H9 (cell line): ENCODE results near the gene CADM1. TPM values are rescaled to one million over a fixed set of nuclear protein-coding genes. Genes with fewer than 3 reads are reported as not detected.

ENCODE experiments used
- DNase-seq: peaks from one replicate; pipeline ENCODE4 v3.0.0-alpha.2; 2017
- H2AFZ ChIP-seq: one replicate; pipeline ENCODE4 v1.6.1; 2013; ENCODE audit warnings: mild to moderate bottlenecking, low read length, control low read depth, moderate library complexity
- H2AK5ac ChIP-seq: 2 replicates; pipeline ENCODE4 v1.6.1; 2013; ENCODE audit warnings: low read length, control low read depth, mixed read lengths; ENCODE audit not compliant: insufficient read length
- H2BK120ac ChIP-seq: one replicate; pipeline ENCODE4 v1.6.1; 2013; ENCODE audit warnings: low read depth, mild to moderate bottlenecking, low read length, control low read depth, inconsistent platforms; ENCODE audit not compliant: poor library complexity, severe bottlenecking
- H2BK12ac ChIP-seq: 2 replicates; pipeline ENCODE4 v1.6.1; 2013; ENCODE audit warnings: low read length, control low read depth, mixed read lengths, low read depth; ENCODE audit not compliant: insufficient read length
- H2BK15ac ChIP-seq: 2 replicates; pipeline ENCODE4 v1.6.1; 2013; ENCODE audit warnings: low read depth, low read length, control low read depth
- H2BK20ac ChIP-seq: one replicate; pipeline ENCODE4 v1.6.1; 2013; ENCODE audit warnings: low read depth, mild to moderate bottlenecking, low read length, control low read depth, inconsistent platforms; ENCODE audit not compliant: poor library complexity, severe bottlenecking
- H2BK5ac ChIP-seq: 2 replicates; pipeline ENCODE4 v1.6.1; 2013; ENCODE audit warnings: low read length, control low read depth, mixed read lengths; ENCODE audit not compliant: insufficient read length
- H3K14ac ChIP-seq: 2 replicates; pipeline ENCODE4 v1.6.1; 2013; ENCODE audit warnings: low read length, control low read depth; ENCODE audit not compliant: insufficient read depth
- H3K18ac ChIP-seq: 2 replicates; pipeline ENCODE4 v1.6.1; 2013; ENCODE audit warnings: low read depth, mild to moderate bottlenecking, mixed read lengths, low read length, control low read depth; ENCODE audit not compliant: insufficient read length
- H3K23ac ChIP-seq: 2 replicates; pipeline ENCODE4 v1.6.1; 2013; ENCODE audit warnings: low read length, control low read depth, mixed read lengths, low read depth; ENCODE audit not compliant: insufficient read length
- H3K23me2 ChIP-seq: 2 replicates; pipeline ENCODE4 v1.6.1; 2013; ENCODE audit warnings: low read depth, mild to moderate bottlenecking, mixed read lengths, low read length, control low read depth; ENCODE audit not compliant: insufficient read length, poor library complexity, severe bottlenecking
- H3K27ac ChIP-seq: 2 replicates; pipeline ENCODE4 v1.5.1; 2013; ENCODE audit warnings: low read length, control low read depth, mixed read lengths, low read depth; ENCODE audit not compliant: insufficient read length
- H3K27me3 ChIP-seq: 2 replicates; pipeline ENCODE4 v1.6.1; 2013; ENCODE audit warnings: low read length, control low read depth, inconsistent platforms; ENCODE audit not compliant: insufficient read depth
- H3K4ac ChIP-seq: 2 replicates; pipeline ENCODE4 v1.6.1; 2013; ENCODE audit warnings: low read depth, mild to moderate bottlenecking, control low read depth, inconsistent platforms, low read length, moderate library complexity
- H3K4me1 ChIP-seq: 2 replicates; pipeline ENCODE4 v1.6.1; 2013; ENCODE audit warnings: low read length, control low read depth, inconsistent platforms; ENCODE audit not compliant: insufficient read depth
- H3K4me2 ChIP-seq: 2 replicates; pipeline ENCODE4 v1.6.1; 2013; ENCODE audit warnings: low read length, control low read depth, mixed read lengths; ENCODE audit not compliant: insufficient read length, insufficient read depth
- H3K56ac ChIP-seq: 2 replicates; pipeline ENCODE4 v1.6.1; 2013; ENCODE audit warnings: low read depth, mild to moderate bottlenecking, mixed read lengths, low read length, control low read depth; ENCODE audit not compliant: insufficient read length
- H3K79me1 ChIP-seq: 2 replicates; pipeline ENCODE4 v1.6.1; 2013; ENCODE audit warnings: low read depth, mild to moderate bottlenecking, moderate library complexity, low read length, control low read depth, inconsistent platforms; ENCODE audit not compliant: insufficient read depth, poor library complexity, severe bottlenecking
- H3K79me2 ChIP-seq: 2 replicates; pipeline ENCODE4 v1.6.1; 2013; ENCODE audit warnings: low read length, control low read depth, inconsistent platforms; ENCODE audit not compliant: insufficient read depth
- H3K9ac ChIP-seq: 2 replicates; pipeline ENCODE4 v1.6.1; 2013; ENCODE audit warnings: low read length, control low read depth, mixed read lengths; ENCODE audit not compliant: insufficient read length; ENCODE audit errors: extremely low read depth
- H3K9me3 ChIP-seq: one replicate; pipeline ENCODE4 v1.6.1; 2013; ENCODE audit warnings: low read depth, low read length, inconsistent platforms; ENCODE audit not compliant: control insufficient read depth
- H3T11ph ChIP-seq: one replicate; pipeline ENCODE4 v1.6.1; 2013; ENCODE audit warnings: mild to moderate bottlenecking, low read length, control low read depth, inconsistent platforms
- H4K20me1 ChIP-seq: one replicate; pipeline ENCODE4 v1.6.1; 2013; ENCODE audit not compliant: control insufficient read depth, insufficient read length, insufficient read depth
- H4K5ac ChIP-seq: 2 replicates; pipeline ENCODE4 v1.6.1; 2013; ENCODE audit warnings: low read depth, mild to moderate bottlenecking, mixed read lengths, low read length, control low read depth; ENCODE audit not compliant: insufficient read length
- H4K8ac ChIP-seq: replicated peaks from 2 replicates; pipeline ENCODE4 v1.6.1; 2013; ENCODE audit warnings: low read length, control low read depth, mixed read lengths, low read depth; ENCODE audit not compliant: insufficient read length
- H4K91ac ChIP-seq: 2 replicates; pipeline ENCODE4 v1.6.1; 2013; ENCODE audit warnings: low read depth, mild to moderate bottlenecking, moderate library complexity, mixed read lengths, low read length, control low read depth; ENCODE audit not compliant: insufficient read length
- H3K27ac Mint-ChIP-seq, 3 experiments: 2 replicates in 2 of 3; 3 replicates in 1 of 3; pipeline ENCODE4 v1.8.0; 2020 to 2021; ENCODE audit warnings: mixed read lengths in 3 of 3, mild to moderate bottlenecking in 1 of 3, moderate library complexity in 1 of 3
- H3K27me3 Mint-ChIP-seq: 2 replicates; pipeline ENCODE4 v1.8.0; 2021; ENCODE audit warnings: low read depth, mild to moderate bottlenecking, moderate library complexity, mixed read lengths
- H3K36me3 Mint-ChIP-seq, 3 experiments: 2 replicates in 2 of 3; 3 replicates in 1 of 3; pipeline ENCODE4 v1.8.0; 2020 to 2021; ENCODE audit warnings: low read depth in 3 of 3, mixed read lengths in 3 of 3; ENCODE audit not compliant: insufficient read depth in 1 of 3
- H3K4me1 Mint-ChIP-seq, 2 experiments: 2 replicates each; pipeline ENCODE4 v1.8.0; 2020; ENCODE audit warnings: mixed read lengths in 2 of 2
- H3K4me3 Mint-ChIP-seq, 2 experiments: 2 replicates in 1 of 2; 3 replicates in 1 of 2; pipeline ENCODE4 v1.8.0; 2020 to 2021; ENCODE audit warnings: mild to moderate bottlenecking in 2 of 2, mixed read lengths in 2 of 2, moderate library complexity in 1 of 2
- H3K9me3 Mint-ChIP-seq, 2 experiments: 2 replicates in 1 of 2; 3 replicates in 1 of 2; pipeline ENCODE4 v1.8.0; 2020; ENCODE audit warnings: mild to moderate bottlenecking in 2 of 2, mixed read lengths in 2 of 2, moderate library complexity in 1 of 2
- WGBS: extraction: QIAGEN DNeasy Blood & Tissue Kit; methylation state at CpG from one replicate; pipeline ENCODE4 v1.1.7; 2013; ENCODE audit warnings: missing lambda C conversion rate, low lambda C conversion rate, mixed read lengths; ENCODE audit not compliant: insufficient read length; ENCODE audit errors: extremely low coverage; 5-methylcytosine and 5-hydroxymethylcytosine counted together
- total RNA-seq: library from RNA; stranded (reverse); gene quantifications from 2 replicates; pipeline ENCODE4 v1.2.1, GENCODE V29; 2021
- TF ChIP-seq, protein P1 (sequence below): fragments of 200-600 bp; sonication (generic); conservative IDR thresholded peaks from 3 replicates; pipeline ENCODE4 v1.8.0; 2021; ENCODE audit warnings: antibody characterized with exemption, mild to moderate bottlenecking

CADM1 gene
- total RNA-seq, 1 experiment from 2014 or later, result 11.9 TPM

DNA sequence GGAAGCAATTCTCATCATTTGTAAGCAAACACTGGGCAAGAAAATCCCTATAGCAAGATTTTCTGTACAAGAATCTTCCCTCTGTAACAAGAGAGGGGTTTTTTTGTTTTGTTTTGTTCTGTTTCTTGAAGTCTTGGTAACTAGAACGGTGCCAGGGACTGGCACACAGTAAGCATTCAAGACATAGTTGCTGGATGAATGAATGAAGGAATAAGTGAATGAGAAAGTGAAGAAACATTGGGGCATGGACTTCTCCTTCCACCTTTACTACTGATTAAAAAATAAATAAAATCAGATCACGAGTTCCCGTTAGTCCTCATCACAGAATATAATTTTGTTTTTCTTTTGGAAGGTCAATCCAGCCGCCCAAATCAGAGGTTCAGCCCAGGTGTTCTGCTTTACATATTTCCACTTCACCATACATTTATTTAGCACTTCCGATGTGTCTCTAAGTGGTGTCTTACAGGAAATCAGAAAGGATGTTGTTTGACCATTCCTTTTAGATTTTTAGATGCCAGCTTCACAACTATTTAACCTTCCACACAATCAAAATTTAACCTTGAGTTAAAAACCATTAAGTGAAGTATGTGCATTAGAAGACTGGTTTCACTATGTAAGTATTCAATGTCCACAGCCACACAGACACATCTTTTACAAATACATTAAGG is 281.2 kb downstream of the CADM1 start:
- Mint-ChIP-seq H3K9me3 (no peaks in the 10 kb centered on the region), H3K36me3 (no peaks in the 10 kb centered on the region), H3K27ac (peak overlapping the region in 1 of 3 experiments; percentile 67; a peak in 3 of 7 replicates), H3K4me1 (peaks cover 43 to 50% of the 10 kb centered on the region in 2 experiments), H3K4me3 (no peak overlapping the region), H3K27me3 (no peaks in the 10 kb centered on the region; the same call in 1 of the 2 replicates)
- H4K20me1 ChIP-seq, result no peaks in the 10 kb centered on the region
- H3K4me1 ChIP-seq, result peaks cover 7% of the 10 kb centered on the region; the same call in 1 of the 2 replicates
- H2BK120ac ChIP-seq, result no peak overlapping the region
- H3K56ac ChIP-seq, result no peak overlapping the region
- no peak overlapping the region for H2BK15ac ChIP-seq
- H3K4ac ChIP-seq, result no peak overlapping the region
- H3K18ac ChIP-seq, result no peak overlapping the region
- H3K27ac ChIP-seq, result no peak overlapping the region
- H3K9ac ChIP-seq, result no peak overlapping the region
- H3K23ac ChIP-seq, result no peak overlapping the region
- no peak overlapping the region for H4K91ac ChIP-seq
- H3K14ac ChIP-seq, result no peak overlapping the region
- H3T11ph ChIP-seq, result no peak overlapping the region
- DNase-seq, result no peak
- WGBS, result no CpG with 5 or more reads among the region's 5 CpGs
- no peak overlapping the region for H2AK5ac ChIP-seq
- TF ChIP-seq, protein P1, sequence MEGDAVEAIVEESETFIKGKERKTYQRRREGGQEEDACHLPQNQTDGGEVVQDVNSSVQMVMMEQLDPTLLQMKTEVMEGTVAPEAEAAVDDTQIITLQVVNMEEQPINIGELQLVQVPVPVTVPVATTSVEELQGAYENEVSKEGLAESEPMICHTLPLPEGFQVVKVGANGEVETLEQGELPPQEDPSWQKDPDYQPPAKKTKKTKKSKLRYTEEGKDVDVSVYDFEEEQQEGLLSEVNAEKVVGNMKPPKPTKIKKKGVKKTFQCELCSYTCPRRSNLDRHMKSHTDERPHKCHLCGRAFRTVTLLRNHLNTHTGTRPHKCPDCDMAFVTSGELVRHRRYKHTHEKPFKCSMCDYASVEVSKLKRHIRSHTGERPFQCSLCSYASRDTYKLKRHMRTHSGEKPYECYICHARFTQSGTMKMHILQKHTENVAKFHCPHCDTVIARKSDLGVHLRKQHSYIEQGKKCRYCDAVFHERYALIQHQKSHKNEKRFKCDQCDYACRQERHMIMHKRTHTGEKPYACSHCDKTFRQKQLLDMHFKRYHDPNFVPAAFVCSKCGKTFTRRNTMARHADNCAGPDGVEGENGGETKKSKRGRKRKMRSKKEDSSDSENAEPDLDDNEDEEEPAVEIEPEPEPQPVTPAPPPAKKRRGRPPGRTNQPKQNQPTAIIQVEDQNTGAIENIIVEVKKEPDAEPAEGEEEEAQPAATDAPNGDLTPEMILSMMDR, result no peak
- no peaks in the 10 kb centered on the region for H3K79me1 ChIP-seq
- no peaks in the 10 kb centered on the region for H3K23me2 ChIP-seq
- H3K9me3 ChIP-seq, result no peaks in the 10 kb centered on the region
- H4K8ac ChIP-seq, result no peak overlapping the region
- no peak overlapping the region for H4K5ac ChIP-seq
- no peak overlapping the region for H2AFZ ChIP-seq
- H3K27me3 ChIP-seq, result no peaks in the 10 kb centered on the region
- no peak overlapping the region for H2BK5ac ChIP-seq
- no peak overlapping the region for H2BK12ac ChIP-seq
- no peak overlapping the region for H3K4me2 ChIP-seq
- H3K79me2 ChIP-seq, result no peaks in the 10 kb centered on the region
- no peak overlapping the region for H2BK20ac ChIP-seq
